SK-N-MC (cell line): ENCODE results near the gene CDNF.
"Not testable (repeated sequence)": the region's sequence is repeated elsewhere in the genome, so short reads cannot be mapped to it uniquely, and the experiment has no call there.

Experiments
- DNase-seq: peaks from one replicate; pipeline ENCODE4 v3.0.0-alpha.2; 2011; ENCODE audit warnings: low read depth, low spot score
- H3K27ac ChIP-seq: fragments of 200-600 bp; sonication (generic); 2 replicates; pipeline ENCODE4 v1.5.1; 2016; ENCODE audit warnings: mixed run types
- H3K36me3 ChIP-seq: fragments of 200-600 bp; sonication (generic); 2 replicates; pipeline ENCODE4 v1.6.1; 2017; ENCODE audit warnings: antibody characterized with exemption, low read length, mixed read lengths; ENCODE audit not compliant: insufficient read depth
- H3K4me3 ChIP-seq: fragments of 200-600 bp; sonication (generic); 2 replicates; pipeline ENCODE4 v1.5.1; 2016
- H3K9ac ChIP-seq: fragments of 200-600 bp; sonication (generic); 2 replicates; pipeline ENCODE4 v1.8.0; 2017; ENCODE audit warnings: mixed run types, mixed read lengths; ENCODE audit not compliant: insufficient read length
- H3K9me3 ChIP-seq: fragments of 200-600 bp; sonication (generic); 2 replicates; pipeline ENCODE4 v1.6.1; 2017; ENCODE audit warnings: low read depth, mild to moderate bottlenecking, antibody characterized with exemption, low read length, moderate library complexity, mixed read lengths
- EZH2 ChIP-seq: fragments of 200-600 bp; sonication (generic); IDR thresholded peaks from one replicate; pipeline ENCODE4 v1.6.1; 2017; ENCODE audit warnings: antibody characterized with exemption
- FOXP2 ChIP-seq: optimal IDR thresholded peaks from 2 replicates; pipeline ENCODE3; 2011; ENCODE audit warnings: mild to moderate bottlenecking, moderate library complexity; ENCODE audit not compliant: insufficient read depth; ENCODE audit errors: extremely low read length, control extremely low read depth
- POLR2AphosphoS5 ChIP-seq: IDR thresholded peaks from 2 replicates; pipeline ENCODE4 v1.6.1; 2012; ENCODE audit warnings: mild to moderate bottlenecking, low read depth, low read length, borderline replicate concordance

The CDNF gene

DNA sequence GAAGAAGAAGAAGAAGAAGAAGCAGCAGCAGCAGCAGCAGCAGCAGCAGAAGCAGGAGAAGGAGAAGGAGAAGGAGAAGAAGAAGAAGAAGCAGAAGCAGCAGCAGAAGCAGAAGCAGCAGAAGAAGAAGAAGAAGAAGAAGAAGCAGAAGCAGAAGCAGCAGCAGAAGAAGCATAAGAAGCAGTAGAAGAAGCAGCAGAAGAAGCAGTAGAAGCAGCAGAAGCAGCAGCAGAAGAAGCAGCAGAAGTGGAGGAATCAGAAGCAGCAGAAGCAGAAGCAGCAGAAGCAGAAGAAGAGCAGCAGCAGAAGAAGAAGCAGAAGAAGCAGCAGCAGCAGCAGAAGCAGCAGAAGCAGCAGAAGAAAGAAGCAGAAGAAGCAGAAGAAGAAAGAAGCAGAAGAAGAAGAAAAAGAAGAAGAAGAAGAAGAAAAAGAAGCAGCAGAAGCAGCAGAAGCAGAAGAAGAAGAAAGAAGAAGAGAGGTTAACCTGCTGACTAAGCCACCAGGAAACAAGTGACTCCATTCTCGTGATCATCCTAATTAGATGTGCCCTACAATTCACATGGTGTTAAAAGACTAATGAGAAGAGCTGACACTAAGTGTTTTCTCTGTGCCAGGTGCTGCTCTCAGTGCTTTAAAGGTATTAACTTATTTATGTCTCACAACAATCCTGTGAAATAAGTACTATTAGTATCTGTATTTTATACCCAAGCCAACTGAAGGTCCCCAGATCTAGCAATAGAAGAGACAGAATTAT is 11.6 kb downstream of the CDNF start:
- TF ChIP-seq POLR2AphosphoS5 (no peak), EZH2 (no peak), FOXP2 (no peak)
- DNase-seq: no peak
- no peak overlapping the region for H3K27ac ChIP-seq
- H3K9ac ChIP-seq: no peak overlapping the region
- H3K36me3 ChIP-seq: no peaks in the 10 kb centered on the region
- H3K9me3 ChIP-seq: no peaks in the 10 kb centered on the region
- no peak overlapping the region for H3K4me3 ChIP-seq

DNA sequence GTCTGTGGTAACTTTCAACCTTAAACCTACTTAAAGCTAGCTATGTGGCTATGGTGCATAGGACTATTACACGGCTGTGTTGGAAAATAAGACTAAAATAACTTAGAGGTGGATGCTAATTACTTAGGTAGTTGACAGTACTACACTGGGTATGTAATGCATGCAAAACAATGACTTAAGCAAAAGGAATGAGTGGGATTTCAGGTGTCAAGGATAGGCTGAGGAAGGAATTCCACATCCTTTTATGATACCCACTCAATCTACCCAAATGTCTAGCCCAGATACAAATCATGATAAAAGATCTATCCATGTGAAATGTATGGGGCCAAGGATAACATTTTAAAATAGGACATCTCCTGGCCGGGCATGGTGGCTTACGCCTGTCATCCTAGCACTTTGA is 13.9 kb downstream of the CDNF start:
- Histone ChIP-seq H3K27ac (no peak overlapping the region), H3K9ac (no peak overlapping the region), H3K36me3 (no peaks in the 10 kb centered on the region), H3K4me3 (no peak overlapping the region), H3K9me3 (no peaks in the 10 kb centered on the region)
- DNase-seq: no peak
- TF ChIP-seq FOXP2 (no peak), EZH2 (no peak), POLR2AphosphoS5 (no peak)

- no peak for DNase-seq
- Histone ChIP-seq H3K4me3 (no peak overlapping the region), H3K36me3 (no peaks in the 10 kb centered on the region), H3K27ac (no peak overlapping the region), H3K9ac (no peak overlapping the region), H3K9me3 (no peaks in the 10 kb centered on the region)
- TF ChIP-seq EZH2 (no peak), FOXP2 (no peak), POLR2AphosphoS5 (no peak)
These were observed 14.7 kb downstream of the CDNF start for GRCh38 chr10:14822879-14823755.

GRCh38 chr10:14821635-14822375 is 16.0 kb downstream of the CDNF start:
- DNase-seq: no peak
- Histone ChIP-seq H3K36me3 (no peaks in the 10 kb centered on the region), H3K9me3 (no peaks in the 10 kb centered on the region), H3K27ac (no peak overlapping the region), H3K4me3 (no peak overlapping the region), H3K9ac (no peak overlapping the region)
- no peak for TF ChIP-seq EZH2
- no peak for TF ChIP-seq FOXP2
- no peak for TF ChIP-seq POLR2AphosphoS5

GRCh38 chr10:14820775-14821154 is 17.1 kb downstream of the CDNF start:
- Histone ChIP-seq H3K9me3 (no peaks in the 10 kb centered on the region), H3K27ac (no peak overlapping the region), H3K4me3 (no peak overlapping the region), H3K9ac (no peak overlapping the region), H3K36me3 (no peaks in the 10 kb centered on the region)
- DNase-seq: no peak
- TF ChIP-seq POLR2AphosphoS5 (no peak), EZH2 (no peak), FOXP2 (no peak)

DNA sequence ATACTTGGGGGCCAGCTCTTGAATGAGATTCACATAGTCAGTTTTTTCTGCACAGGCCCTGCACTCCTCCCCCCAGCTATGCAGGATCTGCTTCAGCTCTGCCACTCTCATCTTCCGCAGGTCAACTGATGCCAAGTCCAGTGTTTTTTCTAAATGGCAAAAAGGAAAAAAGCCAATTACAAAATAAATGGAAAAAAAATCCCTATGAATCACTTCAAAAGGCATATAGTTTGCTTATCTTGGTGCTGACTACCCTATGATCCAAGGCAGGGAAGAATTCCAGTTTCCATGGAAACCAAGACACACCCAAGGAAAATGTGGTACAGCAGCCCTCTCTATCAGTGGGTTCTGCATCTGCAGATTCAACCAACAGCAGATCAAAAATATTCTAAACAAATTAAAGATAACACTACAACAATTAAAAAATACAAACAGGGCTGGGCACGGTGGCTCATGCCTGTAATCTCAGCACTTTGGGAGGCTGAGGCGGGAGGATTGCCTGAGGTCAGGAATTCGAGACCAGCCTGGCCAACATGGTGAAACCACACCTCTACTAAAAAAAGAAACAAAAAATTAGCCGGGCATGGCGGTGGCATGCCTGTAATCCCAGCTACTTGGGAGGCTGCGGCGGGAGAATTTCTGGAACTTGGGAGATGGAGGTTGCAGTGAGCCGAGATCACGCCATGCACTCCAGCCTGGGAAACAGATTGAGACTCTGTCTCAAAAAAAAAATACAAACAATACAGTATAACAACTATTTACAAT is 17.6 kb downstream of the CDNF start:
- H3K9me3 ChIP-seq: no peaks in the 10 kb centered on the region
- no peak overlapping the region for H3K4me3 ChIP-seq
- H3K9ac ChIP-seq: no peak overlapping the region
- TF ChIP-seq POLR2AphosphoS5: no peak
- no peak for TF ChIP-seq FOXP2
- no peak for TF ChIP-seq EZH2
- no peak for DNase-seq
- no peaks in the 10 kb centered on the region for H3K36me3 ChIP-seq
- no peak overlapping the region for H3K27ac ChIP-seq

DNA sequence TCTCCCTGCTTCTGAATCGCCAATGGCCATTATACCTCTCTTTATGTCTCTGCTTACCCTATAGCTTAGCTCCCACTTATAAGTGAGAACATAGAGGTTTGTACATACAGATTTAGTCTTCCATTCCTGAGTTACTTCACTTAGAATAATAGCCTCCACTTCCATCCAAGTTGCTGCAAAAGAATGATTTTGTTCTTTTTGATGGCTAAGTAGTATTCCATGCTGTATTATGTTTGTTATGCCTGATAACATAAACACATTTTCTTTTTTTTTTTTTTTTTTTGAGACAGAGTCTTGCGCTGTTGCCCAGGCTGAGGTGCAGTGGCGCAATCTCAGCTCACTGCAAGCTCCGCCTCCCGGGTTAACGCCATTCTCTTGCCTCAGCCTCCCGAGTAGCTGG is 21.1 kb downstream of the CDNF start:
- not testable (repeated sequence) for DNase-seq

DNA sequence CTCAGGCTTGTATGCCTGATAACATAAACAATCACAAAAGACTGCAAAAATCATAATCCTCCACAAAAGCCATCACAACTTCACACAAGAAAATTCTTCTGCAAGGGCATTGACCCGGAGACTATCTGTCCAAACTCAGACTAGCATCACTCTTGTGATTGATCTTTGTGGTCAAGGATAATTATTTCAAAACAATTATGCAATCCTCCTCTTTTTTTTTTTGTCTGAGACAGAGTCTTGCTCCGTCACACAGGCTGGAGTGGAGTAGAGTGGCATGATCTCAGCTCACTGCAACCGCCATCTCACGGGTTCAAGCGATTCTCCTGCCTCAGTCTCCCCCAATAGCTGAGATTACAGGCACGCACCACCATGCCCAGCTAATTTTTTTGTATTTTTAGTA is 22.2 kb downstream of the CDNF start:
- no peak for DNase-seq
- TF ChIP-seq POLR2AphosphoS5: no peak
- no peak for TF ChIP-seq EZH2
- no peak for TF ChIP-seq FOXP2
- Histone ChIP-seq H3K36me3 (no peaks in the 10 kb centered on the region), H3K9me3 (no peaks in the 10 kb centered on the region), H3K4me3 (no peak overlapping the region), H3K9ac (no peak overlapping the region), H3K27ac (no peak overlapping the region)

More for the DNA sequence above, 21.1 kb downstream of the CDNF start:
- H3K9ac ChIP-seq, H3K4me3 ChIP-seq, H3K27ac ChIP-seq, H3K36me3 ChIP-seq, H3K9me3 ChIP-seq: not testable (repeated sequence)
